ENCODE measurements around the gene PRPF39.
"Not testable (repeated sequence)": the region's sequence is repeated elsewhere in the genome, so short reads cannot be mapped to it uniquely, and the experiment has no call there.

PRPF39 gene, protein sequence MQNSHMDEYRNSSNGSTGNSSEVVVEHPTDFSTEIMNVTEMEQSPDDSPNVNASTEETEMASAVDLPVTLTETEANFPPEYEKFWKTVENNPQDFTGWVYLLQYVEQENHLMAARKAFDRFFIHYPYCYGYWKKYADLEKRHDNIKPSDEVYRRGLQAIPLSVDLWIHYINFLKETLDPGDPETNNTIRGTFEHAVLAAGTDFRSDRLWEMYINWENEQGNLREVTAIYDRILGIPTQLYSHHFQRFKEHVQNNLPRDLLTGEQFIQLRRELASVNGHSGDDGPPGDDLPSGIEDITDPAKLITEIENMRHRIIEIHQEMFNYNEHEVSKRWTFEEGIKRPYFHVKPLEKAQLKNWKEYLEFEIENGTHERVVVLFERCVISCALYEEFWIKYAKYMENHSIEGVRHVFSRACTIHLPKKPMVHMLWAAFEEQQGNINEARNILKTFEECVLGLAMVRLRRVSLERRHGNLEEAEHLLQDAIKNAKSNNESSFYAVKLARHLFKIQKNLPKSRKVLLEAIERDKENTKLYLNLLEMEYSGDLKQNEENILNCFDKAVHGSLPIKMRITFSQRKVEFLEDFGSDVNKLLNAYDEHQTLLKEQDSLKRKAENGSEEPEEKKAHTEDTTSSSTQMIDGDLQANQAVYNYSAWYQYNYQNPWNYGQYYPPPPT

DNA sequence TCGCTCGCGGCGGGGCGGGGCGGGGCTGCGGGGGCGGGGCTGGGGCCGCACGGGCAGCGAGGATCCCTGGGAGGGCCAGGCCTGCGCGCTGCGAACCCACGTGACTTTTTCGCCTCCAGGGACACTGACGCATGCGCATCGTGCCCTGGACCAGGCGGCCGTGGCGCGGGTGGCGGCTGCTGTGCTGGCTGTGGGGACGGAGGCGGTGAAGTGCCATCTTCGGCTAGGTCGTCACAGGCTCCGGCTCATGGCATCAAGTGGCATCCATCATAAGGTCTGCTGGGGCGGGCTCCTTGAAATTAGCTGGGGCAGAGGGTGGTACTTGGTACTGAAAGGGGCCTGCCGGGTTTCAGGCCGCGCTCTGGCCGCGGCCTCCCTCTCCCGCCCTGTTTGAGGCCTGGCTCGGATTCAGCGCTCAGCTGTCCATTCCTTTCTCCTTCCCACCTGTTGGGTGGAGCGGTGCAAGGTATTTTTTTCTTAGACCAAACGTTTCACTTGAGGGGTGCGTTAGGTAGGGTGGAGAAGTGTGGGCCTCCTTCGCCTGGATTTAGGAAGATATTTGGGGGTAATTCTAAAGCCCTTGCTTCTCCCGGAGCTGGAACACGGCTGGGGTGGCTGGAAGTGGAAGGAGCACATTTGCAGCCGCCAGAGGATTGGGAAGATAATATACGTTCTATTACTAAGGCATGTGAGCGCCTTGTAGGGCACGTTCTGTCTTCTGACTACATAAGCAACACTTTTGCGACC lies at the start of gene PRPF39:
PRPF39 (plus strand) TSS at position 141 of the 747 bp plus-strand sequence. CDS start 11,124 bp downstream, outside the sequence.
- DNase-seq = peak; percentile 97

DNA sequence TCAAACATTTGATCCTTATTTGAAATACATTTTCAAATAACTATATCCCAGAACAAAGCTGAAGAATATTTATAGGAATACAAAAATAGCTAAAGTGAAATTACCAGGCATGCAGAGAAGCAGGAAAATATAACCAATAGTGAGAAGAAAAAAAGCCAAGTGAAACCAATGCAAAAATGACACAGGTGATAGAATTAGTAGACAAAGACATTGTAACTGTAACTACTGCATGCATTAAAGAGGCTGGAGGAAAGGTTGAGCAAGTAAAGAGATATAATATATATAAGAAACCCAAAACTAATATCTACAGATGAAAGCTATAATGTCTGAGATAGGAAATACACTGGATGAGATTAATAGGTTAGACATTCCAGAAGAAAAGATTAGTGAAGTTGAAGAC lies 49.2 kb upstream of the PRPF39 start:
- no peak for DNase-seq

DNA sequence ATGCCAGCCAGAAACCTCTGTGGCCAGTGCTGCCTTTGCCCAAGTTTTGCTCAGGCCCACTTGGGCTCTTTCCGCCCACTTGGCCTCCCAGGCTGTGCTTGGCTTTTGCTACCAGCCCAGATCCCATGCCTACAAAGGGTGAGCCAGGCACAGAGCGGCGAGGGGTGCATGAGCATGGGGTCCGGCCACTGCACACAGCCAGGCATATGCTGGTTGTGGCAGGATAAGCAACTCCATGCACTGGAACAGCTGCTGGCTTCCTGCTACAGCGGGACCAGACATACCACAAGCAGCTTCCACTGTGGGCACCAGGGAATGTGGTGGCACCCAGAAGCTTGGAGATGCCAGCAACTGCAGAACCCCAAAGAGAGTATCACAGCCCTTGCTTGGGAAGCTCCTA lies 45.7 kb upstream of the PRPF39 start:
- no peak for DNase-seq

DNA sequence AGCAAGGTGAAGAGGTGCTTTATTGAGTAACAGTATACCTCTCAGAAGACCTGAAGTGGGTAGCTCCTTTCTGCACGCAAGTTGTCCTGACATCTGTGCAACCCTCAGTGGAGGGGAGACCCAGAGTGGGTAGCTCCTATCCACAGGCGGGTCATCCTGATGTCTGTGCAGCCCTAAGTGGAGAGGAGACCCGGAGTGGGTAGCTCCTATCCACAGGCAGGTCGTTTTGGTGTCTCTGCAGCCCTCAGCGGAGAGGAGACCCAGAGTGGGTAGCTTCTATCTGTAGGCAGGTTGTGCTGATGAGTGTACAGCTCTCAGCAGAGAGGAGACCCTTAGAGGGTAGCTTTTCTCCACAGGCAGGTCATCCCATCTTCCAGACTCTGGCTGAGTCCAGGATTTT lies 45.1 kb upstream of the PRPF39 start:
- no peak for DNase-seq

DNA sequence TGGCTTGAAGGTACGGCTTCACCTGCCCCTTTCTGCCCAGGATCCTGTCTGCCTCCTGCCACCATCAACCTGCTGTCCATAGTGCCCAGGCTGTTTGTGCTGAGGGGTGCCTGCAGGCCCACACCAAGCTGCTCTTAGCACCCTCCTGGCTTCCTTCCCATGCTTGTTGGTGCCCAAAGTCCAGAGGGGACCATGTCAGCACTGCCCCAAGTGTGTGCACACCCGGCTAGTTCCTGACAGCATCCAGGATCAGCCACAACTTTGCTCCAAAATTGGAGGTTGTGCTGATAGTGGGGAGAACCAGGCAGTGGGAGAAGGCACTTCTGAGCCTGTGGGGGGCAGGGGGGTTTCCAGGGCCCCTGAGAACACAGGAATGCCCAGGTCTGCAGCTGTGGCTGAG lies 44.5 kb upstream of the PRPF39 start:
- no peak for DNase-seq

DNA sequence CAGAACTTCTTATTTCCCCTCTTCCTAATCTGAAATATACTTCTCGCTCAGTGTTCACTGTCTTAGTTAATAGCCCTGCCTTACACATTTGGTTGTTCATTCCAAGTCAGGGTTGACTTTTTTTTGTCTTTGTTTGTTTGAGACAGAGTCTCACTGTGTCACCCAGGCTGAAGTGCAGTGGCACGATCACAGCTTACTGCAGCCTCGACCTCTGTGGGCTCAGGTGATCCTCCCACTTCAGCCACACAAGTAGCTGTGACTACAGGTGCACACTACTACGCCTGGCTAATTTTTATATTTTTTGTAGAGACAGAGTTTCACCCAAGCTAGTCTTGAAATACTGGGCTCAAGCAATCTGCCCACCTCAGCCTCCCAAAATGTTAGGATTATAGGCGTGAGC lies 42.3 kb upstream of the PRPF39 start:
- DNase-seq = no peak

DNA sequence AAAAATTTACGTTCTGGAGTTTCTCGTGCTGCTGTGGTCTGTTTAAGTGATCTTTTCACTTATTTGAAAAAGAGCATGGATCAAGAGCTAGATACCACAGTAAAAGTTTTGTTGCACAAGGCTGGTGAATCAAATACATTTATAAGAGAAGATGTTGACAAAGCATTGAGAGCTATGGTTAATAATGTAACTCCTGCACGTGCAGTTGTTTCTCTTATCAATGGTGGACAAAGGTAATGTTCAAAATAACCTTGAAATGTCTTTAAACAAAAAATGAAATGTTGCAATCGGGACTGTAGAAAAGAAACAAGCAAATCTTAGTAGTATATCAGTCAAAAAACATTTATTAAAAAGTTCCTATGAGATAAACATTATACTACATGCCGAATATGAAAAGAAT lies 39.3 kb upstream of the PRPF39 start:
- DNase-seq = no peak

DNA sequence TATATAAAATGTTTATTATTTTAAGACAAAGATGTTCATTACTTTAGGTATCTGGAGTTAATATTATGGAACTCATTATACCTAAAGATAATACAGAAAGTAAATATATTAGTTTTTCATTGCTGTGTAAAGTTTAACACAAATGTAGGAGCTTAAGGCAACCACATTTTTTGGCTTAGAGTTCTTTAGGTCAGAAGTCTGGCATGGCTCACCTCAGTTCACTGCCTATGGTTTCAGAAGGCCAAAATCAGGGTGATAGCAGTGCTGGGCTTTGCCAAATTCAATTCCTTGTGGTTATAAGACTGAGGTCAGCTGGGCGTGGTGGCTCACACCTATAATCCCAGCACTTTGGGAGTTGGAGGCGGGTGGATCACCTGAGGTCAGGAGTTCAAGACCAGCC lies 35.5 kb upstream of the PRPF39 start:
- DNase-seq = no peak

DNA sequence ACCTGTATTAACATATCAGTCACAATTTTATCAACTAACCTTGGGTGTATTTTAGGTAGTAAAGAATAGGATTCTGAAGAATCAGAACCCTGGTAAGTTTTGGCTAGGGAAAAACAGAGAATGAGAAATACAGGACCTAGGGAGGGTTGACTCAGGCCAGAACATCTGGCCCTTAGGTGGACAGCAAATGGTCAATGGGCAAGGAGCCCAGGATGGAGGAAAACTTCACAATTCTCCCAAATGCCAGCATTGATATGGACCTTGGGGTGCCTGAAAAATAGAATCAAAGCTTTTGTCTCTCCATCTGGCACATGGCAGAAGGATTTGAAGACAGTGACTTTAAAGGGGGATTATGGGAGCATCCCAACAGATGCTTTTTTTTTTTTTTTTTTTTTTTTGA lies 32.7 kb upstream of the PRPF39 start:
- DNase-seq = no peak

DNA sequence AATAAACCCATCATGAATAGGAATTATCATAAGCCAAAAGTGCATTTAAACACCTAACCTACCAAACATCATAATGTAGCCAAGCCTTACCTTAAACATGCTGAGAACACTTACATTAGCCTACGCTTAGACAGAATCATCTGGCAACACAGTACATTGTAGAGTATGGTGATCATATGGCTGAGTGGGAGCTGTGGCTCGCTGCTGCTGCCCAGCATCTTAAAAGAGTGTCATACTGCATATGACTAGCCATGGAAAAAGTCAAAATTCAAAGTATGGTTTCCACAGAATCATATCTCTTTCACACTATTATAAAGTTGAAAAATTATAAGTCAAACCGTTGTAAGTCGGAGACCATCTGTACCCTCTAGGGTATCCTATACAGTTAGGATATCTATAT lies 32.0 kb upstream of the PRPF39 start:
- DNase-seq = no peak

DNA sequence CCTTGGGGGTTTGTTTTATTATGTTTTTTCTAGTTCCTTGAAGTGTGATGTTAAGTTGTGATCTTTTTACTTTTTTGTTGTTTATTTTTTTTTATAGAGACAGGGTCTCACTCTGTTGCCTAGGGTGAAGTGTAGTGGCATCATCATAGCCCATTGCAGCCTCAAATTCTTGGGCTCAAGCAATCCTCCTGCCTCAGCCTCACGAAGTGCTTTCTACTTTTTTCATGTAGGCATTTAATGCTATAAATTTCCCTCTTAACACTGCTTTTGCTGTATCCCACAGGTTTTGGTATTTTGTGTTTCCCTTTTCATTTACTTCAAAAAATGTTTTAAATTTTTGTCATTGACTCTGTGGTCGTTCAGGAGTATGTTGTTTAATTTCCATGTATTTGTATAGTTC lies 26.6 kb upstream of the PRPF39 start:
- DNase-seq = no peak

DNA sequence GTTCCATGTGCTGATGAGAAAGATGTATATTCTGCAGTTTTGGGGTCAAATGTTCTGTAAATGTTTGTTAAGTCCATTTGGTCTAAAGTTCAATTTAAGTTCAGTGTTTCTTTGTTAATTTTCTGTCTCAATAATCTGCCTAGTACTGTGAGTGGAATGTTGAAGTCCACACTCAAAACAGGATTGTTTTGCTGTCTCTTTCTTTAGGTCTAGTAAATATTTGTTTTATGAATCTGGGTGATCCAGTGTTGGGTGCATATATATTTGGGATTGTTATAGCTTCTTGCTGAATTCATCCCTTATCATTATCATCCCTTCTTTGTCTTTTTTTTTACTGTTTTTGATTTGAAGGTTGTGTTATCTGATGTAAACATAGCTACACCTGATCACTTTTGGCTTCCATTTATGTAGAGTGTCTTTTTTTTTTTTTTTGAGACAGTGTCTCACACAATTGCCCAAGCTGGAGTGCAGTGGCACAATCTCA lies 26.0 kb upstream of the PRPF39 start:
- no peak for DNase-seq

DNA sequence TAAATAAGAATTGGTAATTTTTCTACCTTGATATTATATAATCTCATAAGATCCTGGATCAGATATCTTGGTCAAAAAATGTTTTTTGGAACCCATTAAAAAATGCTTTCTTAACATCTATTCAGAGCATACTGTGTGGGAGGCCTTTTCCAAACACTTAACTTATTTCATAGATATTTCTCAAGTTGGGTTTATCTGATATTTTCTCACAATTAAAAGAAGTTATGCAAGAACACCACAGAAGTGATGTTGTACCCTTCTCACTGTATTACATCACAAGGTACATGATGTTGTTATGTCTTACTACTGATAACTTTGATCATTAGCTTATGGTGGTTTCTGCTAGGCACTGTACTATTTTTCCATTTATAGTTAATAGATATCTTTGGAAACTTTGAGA lies 23.4 kb upstream of the PRPF39 start:
- no peak for DNase-seq

DNA sequence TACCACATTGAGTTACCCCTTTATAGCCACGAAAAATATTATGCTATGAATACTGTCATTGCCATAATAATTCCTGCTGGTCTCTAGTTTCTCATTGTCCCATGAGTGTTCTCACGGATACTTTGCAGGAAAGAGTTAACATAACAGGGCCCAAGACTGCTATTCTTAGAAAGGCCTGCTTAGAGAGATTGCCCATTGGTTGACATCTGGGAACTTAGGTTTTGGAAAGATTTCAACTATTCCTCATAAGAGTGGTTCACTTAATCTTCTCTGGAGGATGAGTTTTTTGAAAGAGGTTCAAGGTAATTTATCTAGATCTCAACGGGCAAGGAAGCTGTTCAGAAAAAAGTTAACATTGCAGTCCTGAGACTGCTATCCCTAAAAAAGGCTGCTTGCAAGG lies 18.4 kb upstream of the PRPF39 start:
- DNase-seq = no peak

DNA sequence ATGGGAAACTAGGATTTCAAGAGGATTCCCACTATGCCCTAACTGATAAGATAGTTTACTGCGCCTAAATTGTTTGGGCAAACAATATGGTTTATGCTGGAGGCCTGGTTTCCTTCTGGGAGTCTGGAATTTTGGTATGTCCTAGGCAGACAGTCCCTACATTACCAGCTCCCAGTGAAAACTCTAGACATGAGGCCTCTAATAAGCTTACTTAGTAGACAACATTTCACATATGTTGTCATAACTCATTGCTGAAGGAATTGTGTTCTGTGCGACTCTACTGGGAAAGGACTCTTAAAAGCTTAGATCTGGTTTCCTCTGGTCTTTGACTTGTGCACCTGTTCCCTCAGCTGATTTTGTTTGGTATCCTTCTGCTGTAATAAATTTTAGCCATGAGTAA lies 18.0 kb upstream of the PRPF39 start:
- DNase-seq = no peak

DNA sequence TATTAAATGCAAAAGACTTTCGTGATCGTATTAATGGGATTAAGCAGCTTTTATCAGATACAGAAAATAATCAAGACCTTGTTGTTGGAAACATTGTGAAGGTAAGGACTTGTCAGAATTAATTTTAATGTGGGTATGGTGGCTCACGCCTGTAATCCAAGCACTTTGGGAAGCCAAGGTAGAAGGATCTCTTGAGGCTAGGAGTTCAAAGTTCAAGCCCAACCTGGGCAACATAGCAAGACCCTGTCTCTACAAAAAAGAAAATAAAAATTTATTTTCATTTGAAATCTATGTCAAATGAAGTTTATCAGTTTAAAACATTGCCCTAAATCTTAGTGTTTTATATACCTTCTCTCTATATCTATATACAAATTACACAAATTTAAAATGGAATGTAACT lies 17.2 kb upstream of the PRPF39 start:
- no peak for DNase-seq

DNA sequence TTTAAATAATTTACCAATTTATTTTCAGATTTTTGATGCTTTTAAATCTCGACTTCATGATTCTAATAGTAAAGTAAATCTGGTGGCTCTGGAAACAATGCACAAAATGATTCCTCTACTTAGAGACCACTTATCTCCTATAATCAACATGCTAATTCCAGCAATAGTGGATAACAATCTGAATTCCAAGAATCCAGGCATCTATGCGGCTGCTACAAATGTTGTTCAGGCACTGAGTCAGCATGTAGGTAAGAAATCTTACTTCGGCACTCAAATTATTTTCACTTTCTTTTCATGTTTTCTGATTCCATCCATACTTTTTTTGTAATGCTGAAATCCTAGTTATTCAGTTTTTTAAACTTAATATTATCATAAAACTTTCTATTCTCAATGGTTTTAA lies 15.5 kb upstream of the PRPF39 start:
- no peak for DNase-seq

DNA sequence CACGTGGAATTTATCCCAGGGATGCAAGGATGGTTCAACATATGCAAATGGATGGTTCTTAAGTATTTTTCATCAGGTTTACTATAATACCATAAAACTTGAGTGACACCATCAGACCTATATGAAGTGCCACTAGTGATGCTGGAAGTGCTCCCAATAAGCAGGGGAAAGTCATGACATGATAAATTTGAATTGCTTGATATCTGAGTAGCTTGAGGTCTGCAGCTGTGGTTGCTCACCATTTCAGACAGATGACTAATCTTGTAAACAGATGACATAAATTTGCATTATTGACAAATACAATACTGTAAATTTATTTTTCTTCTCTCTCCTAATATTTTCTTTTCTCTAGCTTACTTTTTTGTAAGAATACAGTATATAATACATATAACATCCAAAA lies 13.7 kb upstream of the PRPF39 start:
- no peak for DNase-seq

DNA sequence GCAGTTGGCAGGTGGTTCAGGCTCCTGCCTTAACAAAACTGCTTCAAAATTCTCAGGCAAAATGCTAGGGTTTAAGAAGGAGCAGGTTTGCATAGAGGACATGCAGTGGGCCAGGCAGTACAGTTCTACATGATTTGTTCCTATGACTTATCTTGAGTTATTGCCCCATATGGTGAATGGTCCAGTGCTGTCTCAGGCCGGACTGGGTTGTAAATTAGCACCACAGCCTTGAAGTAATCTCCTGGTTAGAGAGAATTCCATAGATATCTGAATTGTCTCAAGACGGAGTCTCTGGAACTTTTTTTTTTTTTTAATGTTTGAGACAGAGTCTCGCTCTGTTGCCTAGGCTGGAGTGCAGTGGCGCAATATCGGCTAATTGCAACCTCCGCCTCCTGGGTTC lies 11.8 kb upstream of the PRPF39 start:
- DNase-seq = no peak

DNA sequence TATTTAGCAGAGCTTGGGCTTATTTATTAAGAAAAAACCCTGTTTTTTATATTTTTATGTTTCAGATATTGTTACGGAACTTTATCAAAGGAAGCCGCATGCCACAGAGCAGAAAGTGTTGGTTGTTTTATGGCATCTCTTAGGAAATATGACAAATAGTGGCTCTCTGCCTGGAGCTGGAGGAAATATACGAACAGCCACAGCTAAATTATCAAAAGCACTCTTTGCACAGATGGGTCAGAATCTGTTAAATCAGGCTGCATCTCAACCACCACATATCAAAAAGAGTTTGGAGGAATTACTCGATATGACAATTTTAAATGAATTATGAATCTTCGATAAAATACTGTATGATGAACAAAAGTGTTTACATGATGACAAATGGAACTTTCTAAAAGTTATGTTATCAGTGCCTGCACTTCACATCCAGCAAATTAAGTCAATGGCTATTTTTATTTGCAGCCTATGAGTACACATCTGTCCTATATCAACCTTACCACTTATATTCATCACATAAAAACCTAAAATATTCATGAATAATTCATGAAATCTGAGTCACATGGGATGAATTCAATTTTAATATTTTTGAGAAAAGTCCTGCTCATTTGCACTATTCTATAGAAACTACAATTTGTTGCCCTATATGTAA lies 10.6 kb upstream of the PRPF39 start:
- no peak for DNase-seq

DNA sequence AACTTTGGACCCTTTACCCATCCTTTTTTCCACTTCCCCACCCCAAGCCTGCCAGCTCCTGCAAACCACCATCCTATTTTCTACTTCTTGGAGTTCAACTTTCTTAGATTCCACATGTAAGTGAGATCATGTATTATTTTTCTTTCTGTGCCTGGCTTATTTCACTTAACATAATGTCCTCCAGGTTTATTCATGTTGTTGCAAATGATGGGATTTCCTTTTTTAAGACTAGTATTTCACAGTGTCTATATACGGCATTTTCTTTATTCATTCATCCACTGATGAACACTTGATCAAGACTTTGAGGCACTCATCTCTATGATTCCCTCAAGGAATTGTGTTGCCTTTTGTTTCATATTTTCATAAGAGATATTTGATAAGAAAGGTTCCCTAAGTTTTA lies 5.6 kb upstream of the PRPF39 start:
- DNase-seq = no peak

DNA sequence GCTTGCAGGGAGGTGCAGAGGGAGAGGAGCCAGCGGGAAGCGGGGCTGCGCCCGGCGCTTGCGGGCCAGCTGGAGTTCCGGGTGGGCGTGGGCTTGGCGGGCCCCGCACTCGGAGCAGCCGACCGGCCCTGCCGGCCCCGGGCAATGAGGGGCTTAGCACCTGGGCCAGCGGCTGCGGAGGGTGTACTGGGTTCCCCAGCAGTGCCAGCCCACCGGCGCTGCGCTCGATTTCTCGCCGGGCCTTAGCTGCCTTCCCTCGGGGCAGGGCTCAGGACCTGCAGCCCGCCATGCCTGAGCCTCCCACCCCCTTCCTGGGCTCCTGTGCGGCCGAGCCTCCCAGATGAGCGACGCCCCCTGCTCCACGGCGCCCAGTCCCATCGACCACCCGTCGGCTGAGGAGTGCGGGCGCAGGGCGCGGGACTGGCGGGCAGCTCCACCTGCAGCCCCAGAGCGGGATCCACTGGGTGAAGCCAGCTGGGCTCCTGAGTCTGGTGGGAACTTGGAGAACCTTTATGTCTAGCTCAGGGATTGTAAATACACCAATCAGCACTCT lies 3.4 kb upstream of the PRPF39 start:
- DNase-seq = not testable (repeated sequence)

DNA sequence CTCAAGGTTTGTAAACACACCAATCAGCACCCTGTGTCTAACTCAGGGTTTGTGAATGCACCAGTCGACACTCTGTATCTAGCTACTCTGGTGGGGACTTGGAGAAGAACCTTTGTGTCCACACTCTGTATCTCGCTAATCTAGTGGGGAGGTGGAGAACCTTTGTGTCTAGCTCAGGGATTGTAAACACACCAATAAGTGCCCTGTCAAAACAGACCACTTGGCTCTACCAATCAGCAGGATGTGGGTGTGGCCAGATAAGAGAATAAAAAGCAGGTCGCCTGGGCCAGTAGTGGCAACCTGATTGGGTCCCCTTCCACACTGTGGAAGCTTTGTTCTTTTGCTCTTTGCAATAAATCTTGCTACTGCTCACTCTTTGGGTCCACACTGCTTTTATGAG lies 2.8 kb upstream of the PRPF39 start:
- not testable (repeated sequence) for DNase-seq
